ENCODE results near the gene RIC3.

Gene RIC3

DNA sequence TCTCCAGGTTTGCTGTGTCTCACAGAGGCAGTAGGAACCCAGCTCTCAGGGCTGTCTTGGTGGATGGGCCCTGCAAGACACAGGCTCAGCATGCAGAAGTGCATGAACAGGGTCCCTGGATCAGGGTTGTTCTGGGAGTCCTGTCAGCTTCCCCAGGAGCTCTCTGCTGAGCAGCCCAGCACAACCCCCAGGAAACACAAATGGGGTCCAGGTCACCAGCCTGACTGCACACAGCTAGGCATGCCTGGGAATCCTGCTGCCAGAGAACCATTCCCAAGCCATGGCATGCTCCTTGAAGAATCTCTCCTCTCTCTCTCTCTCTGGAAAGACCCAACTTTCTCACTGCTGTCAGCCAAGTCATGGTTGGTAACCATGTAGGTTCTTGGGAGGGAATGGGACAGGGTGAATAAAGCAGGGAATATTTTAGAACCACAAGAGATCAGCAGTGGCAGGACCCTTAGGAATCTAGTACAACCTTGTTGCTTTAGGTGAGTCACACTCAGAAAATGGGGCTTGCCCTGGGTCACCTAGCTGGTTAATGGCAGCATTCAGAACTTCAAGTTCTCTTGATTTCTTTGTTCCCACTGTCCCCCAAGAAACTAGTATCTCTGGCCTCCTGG is 66.4 kb downstream of the RIC3 start:
- DNase-seq = no peak

DNA sequence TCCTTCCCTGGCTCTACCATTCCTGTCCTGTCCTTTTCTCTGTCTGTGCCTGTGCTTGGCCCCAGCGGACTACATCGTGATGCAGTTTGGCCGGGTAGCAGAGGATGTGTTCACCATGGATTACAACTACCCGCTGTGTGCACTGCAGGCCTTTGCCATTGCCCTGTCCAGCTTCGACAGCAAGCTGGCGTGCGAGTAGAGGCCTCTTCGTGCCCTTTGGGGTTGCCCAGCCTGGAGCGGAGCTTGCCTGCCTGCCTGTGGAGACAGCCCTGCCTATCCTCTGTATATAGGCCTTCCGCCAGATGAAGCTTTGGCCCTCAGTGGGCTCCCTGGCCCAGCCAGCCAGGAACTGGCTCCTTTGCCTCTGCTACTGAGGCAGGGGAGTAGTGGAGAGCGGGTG is 67.4 kb downstream of the RIC3 start:
- DNase-seq = no peak

DNA sequence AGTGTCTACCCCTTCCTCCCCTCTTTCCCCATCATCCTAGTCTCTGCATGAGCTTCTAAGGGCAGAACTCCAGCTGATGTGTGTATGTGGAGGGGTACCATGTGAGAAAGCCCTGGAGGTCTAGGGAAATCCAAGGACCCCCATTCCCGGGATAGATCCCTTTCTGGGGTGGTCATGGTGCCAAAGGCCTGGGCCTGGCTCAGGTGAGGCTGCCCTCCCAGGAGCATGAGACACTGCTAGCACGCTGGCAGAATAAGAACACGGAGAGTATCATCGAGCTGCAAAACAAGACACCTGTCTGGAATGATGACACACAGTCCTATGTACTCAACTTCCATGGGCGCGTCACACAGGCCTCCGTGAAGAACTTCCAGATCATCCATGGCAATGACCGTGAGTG is 68.2 kb downstream of the RIC3 start:
- no peak for DNase-seq

DNA sequence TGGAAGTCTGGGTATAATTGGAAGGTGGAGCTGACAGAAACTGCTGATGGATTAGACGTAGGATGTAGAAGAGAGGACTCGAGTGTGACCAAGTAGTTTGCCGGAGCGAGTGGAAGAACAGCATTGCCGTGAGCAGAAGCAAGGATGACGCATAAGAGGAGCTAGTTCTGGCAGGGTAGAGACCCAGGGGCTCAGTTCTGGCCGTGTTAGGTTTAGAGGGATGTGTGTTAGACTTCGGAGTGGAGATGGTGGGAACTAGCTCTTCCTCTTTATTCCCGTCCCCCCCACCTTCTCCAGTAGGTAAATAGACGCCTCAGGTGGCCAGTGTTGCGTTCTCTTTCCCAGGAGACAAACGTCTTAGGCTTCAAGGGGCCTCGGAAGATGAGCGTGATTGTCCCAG is 68.7 kb downstream of the RIC3 start:
- no peak for DNase-seq

DNA sequence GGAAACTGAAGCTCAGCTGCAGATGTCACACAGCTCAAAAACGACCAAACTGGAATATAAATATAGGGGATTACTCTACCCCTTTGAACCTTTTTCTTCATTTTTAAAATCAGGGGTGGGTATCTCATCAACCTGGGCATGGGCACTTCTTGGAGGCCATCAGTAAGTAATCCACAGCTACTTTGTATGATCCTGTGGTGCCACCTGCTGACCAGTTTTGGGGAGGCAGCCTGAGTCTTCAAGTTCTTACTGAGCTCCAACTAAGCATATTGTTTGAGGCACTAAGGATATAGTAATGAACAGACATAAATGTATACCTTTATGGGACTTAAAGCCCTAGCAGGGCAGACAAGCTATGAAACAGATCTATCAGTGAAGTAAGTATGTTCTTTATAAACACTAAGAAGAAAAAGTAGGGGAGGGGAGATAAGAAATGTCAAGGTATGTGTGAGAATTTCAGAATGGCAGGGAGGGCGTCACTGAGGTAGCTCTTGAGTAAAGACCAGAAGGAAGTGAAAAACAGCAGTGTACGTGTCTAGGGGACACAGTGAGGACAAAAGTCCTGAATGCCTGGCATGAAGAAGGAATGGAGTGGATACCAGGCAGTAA is 69.4 kb downstream of the RIC3 start:
- peak; percentile 75 for DNase-seq

DNA sequence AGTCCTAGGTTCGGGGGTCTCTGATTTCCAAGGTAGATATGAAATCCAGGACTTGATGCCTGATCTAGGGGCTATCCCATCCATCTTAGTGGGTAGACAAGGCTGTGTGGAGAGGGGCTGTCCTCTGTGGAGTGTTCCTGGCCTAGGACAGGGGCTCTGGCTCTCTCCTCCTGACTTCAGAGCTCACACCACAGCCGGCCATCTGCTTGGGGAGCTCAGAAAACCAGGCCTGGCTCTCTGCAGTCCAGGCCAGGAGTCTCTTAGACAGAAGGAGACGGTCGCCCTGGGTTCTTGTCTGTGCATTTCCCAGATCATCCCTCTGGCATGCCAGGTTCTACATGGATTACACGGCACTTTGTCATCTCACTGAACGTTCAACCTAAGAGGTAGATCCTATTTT is 69.9 kb downstream of the RIC3 start:
- no peak for DNase-seq

DNA sequence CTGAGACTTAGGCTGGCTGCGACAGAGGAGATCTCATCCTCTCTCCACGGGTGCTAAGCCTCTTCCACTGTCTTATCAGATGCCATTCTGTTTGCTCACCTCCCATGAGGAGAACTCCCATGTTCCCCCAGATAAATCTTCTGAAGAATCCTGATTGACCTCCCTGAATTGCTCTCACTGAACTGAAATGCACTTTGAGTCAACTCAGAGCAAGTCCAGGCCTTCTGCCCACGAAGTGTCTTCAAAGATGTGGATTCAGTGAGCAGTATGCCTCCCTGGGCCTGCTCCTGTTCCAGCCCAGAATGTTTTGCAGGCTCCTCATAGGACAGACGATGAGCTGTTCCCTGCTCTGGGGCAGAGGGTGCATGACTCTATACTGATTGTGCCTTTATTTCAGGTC is 70.5 kb downstream of the RIC3 start:
- no peak for DNase-seq

DNA sequence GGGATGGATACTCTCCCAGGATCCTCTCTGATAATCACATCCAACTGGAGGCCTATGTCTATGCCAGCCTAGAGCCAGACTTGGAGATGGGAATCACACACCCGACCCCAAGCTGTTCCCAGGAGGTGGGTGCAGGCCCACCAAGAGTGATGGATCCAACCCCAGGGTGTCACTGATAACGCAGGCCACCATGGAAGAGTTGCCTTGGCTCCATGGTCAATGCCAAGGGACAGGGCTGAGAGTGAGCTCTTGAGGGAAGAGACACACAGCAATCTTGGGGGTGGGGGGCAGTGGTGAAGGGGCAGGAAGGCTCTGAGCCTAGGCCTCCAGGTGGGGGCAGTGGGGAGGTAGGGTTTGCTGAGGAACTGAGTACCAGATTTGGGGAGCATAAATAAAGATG is 70.9 kb downstream of the RIC3 start:
- DNase-seq = no peak

DNA sequence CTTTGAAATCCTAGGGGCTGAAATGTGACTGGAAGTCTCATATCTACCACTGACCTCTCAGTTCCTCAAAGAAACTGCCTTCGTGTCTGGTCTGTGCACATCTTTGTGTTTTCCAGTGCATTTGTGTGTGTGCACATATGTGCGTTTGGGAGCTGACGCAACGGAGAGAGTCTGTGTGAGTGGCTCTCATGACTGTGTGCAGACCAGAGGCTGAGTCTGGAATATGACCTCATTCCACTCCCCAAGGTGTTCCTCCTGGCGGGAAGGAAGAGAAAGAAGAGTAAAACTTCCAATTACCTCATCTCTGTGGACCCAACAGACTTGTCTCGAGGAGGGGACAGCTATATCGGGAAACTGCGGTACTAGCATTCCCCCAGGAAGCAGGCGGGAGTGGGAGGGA is 71.4 kb downstream of the RIC3 start:
- DNase-seq = no peak

DNA sequence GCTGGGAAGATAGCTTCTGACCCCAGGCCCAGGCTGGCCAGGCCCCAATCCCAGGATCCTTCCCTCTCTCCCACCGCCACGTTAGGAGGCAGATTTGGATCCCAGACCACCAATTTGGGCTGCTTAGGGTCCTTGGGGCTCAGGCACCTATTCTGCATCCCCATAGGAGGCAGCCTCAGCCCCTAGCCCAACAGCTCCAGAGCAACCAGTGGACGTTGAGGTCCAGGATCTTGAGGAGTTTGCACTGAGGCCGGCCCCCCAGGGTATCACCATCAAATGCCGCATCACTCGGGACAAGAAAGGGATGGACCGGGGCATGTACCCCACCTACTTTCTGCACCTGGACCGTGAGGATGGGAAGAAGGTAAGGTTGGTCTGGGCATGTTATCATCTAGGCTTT is 71.8 kb downstream of the RIC3 start:
- no peak for DNase-seq

DNA sequence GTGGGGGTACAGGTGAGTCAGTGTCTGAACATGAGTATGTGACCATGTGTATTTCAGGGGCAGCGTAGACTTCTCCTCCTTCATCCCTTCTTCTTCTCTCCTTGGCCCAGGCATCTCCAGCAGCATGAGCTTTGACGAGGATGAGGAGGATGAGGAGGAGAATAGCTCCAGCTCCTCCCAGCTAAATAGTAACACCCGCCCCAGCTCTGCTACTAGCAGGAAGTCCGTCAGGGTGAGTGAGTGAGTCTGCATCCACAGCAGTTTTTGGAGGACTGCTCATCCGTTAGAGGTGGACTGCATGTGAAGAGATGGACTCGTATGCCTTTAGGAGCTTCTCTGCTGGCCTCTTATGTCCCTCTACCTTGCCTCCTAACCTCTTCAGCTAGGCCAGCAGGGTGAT is 72.2 kb downstream of the RIC3 start:
- DNase-seq = no peak

DNA sequence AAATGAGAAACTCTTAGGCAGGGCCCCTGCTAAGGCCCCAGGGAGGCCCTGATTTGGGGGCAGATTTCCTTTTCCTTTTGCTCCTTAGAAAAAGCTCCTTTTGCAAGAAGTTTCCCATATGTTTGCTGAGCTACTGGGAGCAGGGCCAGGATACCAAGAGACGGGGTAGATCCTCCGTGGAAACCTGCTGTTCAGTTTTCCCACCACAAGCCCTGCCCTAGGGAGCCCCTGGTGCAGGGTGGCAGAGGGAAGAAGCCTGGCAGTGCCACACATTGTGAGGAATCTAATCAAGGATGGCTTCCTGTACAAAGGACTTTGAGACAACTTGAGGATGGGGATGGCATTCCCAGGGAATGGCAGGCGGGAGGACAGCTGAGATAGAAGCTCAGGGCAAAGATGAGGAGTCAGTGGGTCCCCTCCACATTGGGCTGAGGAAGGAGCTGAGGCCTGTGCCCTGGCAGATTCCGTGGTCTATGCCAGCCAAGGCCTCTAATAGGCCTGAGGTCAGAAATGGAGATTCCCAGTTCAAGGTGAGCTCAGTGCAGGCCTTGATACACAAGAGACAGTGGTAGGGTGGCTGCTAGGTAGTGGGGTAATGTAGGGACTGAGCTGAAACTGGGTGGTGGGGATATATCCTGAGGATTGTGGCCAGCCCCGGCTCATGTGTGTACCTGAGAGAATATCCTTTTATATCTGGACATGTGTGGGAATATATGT is 72.9 kb downstream of the RIC3 start:
- no peak for DNase-seq

DNA sequence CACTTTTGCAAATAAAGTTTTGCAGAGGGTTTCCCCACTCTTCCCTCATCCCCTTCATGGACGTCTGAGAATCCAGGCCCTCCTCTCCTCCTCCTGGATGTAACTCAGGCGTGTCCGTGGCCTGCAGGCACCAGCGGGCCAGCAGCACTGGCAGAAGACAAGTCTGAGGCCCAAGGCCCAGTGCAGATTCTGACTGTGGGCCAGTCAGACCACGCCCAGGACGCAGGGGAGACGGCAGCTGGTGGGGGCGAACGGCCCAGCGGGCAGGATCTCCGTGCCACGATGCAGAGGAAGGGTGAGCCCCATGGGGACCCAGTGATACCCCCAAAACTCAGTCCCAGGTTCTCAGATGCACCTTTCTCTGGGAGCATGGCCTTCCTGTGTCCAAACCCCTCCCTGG is 73.5 kb downstream of the RIC3 start:
- no peak for DNase-seq

DNA sequence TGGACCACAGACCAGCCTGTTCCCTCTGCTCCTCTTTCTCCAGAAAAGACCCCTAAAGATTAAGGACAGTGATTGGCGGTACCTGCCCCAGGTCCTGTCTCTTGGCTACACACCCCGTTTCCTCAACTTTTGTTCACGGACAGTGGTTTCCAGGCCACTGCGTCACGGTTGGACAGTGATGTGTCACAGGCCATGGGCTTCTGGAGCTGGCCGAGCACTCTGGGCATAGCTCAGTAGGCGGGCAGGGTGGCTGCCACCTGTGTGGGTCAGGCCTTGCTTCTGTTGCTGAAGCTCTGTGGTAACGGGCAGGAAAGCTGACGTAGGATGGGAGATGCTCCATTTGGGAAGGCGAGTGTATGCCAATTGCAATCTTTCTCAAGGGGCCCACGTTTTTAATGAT is 74.2 kb downstream of the RIC3 start:
- DNase-seq = no peak

DNA sequence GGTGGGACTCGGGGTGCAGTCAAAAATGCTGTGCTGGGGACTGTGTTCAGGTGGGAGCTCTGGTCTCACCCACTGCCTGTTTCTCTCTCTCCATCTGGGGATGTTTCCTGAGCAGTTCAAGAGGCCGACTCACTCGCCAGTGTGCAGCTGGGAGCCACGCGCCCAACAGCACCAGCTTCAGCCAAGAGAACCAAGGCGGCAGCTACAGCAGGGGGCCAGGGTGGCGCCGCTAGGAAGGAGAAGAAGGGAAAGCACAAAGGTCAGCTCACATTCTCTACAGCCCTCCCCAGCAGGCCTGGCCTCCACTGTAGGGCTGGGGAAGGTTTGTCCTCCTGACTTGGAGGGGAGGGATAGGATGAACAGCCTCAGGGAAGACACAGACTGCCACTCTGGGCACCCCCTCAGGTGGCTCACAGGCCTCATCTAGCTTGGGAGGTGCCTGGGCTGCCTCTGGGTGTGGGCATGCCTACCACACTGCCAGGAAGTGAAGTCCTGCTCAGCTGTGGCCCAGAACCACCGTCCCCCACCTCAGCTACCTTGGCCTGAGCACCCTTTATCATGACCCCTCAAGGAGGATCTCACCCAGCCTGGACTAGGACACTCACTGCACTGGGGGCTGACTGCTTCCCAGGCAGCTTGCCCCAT is 74.8 kb downstream of the RIC3 start:
- DNase-seq = no peak

DNA sequence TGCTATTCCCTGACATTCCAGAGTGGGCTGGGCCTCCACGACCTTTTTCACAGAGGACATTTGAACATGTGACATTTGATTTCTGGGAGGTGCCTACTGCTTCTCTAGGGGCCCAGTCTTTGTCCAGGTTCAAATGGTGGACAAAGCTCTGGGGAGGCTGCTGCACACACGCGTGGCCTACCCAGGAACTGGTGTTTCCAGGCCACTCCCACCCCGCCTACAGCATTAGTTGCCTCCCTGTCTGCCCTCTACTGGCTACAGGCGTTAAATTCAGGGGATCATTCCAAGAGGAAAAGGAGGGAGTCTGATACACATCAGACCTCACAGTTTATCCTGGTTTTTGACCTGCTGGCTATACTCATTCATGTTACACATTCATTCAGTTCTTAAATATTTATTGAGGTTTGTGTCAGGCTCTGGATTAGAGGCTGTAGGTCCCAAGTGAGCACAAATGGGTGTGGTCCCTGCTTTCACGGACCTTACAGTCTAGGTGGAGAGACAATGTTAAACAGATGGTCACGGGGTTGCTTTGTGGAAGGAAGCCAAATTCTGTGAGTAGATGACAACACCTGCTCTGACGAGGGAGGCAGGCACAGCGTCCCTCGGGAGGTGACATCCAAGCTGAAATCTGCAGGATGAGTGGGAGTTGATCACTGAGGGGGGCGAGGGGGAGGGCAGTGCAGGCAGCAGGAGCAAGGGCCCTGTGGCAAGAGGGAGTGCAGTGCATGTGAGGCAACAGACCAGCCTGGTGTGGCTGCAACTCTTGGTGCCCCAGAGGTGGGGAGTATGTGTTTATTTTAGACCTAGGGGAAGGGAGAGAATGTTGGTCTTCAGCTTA is 76.0 kb downstream of the RIC3 start:
- DNase-seq = peak; percentile 48

DNA sequence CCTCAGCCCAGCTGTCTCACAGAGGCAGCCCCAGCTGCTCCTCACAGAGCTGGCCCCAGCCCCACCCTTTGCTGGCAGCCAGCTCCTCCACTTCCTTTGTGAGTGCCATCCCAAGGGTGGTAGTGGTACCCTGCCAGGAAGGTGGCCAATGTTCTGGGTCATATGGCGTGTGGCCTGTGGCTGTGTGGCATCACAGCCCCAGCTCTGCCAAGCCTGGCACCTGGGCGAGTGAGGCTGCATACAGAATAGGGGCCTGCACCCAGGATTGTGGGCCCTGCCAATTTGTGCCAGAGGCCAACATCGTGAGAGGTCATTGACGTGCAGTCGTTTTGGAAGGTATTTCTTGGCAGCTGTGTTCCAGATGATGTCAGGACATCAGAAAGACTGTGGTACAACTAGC is 77.1 kb downstream of the RIC3 start:
- DNase-seq = no peak

DNA sequence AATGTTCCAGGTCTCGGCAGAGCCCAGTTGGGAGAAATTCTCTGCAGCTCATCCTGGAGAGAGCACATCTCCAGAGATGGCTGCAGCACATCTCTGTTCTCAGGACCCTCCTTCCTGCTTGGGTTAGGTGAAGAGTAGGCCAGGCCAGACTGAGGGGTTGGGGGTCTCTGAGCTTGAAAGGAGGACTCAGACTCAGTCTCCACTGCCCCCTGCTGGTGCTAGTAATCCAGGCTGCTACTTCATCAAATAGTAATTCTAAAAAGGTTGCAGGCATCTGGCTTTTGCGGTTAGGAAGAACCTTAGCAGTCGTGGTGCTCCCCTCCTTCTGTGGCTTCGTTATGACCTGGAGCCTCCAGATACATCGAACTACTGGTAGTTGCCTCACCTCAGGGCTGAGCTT is 78.1 kb downstream of the RIC3 start:
- DNase-seq = no peak

DNA sequence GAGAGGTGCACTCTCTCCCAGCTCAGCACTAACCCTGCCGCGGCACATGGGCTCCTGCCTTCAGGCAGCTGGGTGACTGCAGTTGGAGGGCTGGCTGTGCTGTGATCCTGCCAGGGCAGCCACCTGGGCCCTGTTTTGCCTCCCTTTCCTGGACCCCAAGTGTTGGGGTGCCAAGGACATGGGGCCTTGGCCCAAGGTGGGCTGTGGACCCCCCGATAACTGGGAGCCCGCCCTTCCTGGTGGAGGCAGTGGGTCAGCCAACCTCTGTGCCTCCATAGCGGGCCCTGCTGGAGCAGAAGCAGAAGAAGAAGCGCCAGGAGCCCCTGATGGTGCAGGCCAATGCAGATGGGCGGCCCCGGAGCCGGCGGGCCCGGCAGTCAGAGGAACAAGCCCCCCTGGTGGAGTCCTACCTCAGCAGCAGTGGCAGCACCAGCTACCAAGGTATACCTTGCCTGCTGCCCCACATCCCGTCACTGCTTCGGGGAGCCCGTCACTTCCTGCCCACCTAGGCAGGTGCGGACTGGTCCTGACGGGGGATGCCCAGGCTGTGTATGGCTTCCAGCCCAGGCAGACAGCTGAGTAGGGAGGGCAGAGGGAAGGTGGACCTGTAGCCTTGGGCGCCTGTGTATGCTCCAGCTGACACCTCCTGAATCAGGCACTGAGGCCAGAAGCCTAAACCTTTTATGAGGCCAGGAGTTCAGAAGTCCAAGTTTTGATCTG is 78.9 kb downstream of the RIC3 start:
- no peak for DNase-seq

DNA sequence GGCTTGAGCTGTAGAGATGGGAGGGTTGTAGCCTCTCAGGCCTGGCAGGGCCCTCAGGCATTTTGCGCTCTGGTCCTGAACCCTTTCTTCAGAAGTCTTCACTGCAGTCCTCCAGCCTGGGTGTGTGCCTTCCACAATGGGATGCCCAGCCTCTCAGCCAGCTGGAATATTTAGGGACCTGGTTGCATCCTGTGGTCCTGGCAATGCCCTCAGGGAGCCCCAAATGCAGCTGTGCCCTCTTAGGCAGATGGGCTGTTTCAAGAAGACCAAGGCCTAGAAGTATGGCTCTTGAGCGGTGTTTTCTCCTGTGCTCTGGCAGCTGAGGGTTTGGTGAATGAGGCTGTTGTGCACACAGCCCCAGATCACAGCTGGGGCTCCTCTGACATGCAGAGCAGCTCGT is 81.1 kb downstream of the RIC3 start:
- no peak for DNase-seq

DNA sequence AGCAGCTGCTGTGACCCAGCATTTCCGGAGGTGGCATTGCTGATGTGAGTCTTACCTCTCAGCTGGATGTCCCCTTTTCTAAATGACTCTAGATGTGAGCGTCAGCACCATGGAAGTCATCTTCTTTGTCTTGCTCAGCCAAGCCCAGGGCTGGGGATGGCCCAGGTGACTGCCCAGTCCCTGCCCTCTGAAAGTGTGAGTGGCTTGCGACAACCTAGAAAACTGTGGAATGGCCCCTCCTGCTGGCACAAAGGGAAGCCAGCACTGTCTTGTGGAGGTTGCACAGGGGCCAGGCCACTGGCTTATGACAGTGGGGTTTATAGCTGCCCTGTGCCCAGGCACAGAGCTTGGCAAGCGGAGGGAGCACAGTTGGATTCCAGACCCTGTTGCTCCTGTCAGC is 81.6 kb downstream of the RIC3 start:
- DNase-seq = no peak

DNA sequence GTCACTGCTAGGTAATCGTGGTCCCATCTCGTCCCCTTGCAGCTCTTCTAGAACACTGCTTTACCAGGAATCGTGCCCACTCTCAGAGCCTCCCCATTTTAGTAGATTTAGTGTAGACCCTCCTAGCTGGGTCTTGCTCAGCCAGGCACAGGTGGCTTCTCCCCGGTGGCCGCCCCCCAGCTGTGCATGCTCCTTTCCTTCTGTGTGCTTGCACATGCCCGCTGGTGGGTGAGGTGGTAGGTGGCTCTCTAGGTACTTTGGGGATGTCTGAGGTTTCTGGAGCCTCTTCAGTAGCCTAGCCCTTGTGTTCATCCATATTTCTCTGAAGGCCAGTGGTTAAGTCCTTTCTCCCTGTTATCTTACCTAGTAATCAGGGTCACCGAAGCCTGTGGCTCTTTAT is 82.3 kb downstream of the RIC3 start:
- no peak for DNase-seq
